Measurements from ENCODE around the gene PSTPIP2. TPM values are rescaled to one million over a fixed set of nuclear protein-coding genes. Genes with fewer than 3 reads are reported as not detected.

The PSTPIP2 gene
- total and polyA plus RNA-seq, 2 of the 8 experiments (the other 6 are each of a cell fraction or from before 2014, with no cell fraction given) = 1.8 to 2.4 TPM

- Histone ChIP-seq H2AFZ (ENCODE audit: low read length) (no peak overlapping the region), H2AK5ac (ENCODE audit: low read depth, low read length) (no peak overlapping the region), H4K91ac (replicated peaks; ENCODE audit: insufficient read length, low read length) (no peak overlapping the region), H4K8ac (ENCODE audit: extremely low read depth, insufficient read depth, low read length) (no peak overlapping the region), H2BK15ac (ENCODE audit: low read length) (no peak overlapping the region), H3K4me2 (ENCODE audit: insufficient read depth in 1 of 2, low read depth in 2 of 2, low read length in 2 of 2) (no peak overlapping the region), H3K56ac (replicated peaks; ENCODE audit: insufficient read length, low read depth, low read length) (no peak overlapping the region), H3K18ac (ENCODE audit: extremely low read depth, low read length) (no peak overlapping the region), H3K4me1 (replicated peaks in 1 of 4; ENCODE audit: control insufficient read depth in 3 of 4, insufficient read depth in 4 of 4, low read length in 3 of 4) (peaks cover 0 to 4% (median 0%) of the 10 kb centered on the region in 4 experiments; a peak in 1 of 7 replicates), H3K23me2 (ENCODE audit: low read depth, low read length) (no peaks in the 10 kb centered on the region), H4K20me1 (replicated peaks in 1 of 2; ENCODE audit: control insufficient read depth in 1 of 2, insufficient read depth in 2 of 2, low read length in 2 of 2) (no peaks in the 10 kb centered on the region), H4K5ac (ENCODE audit: insufficient read length, low read depth, low read length) (no peak overlapping the region), H3K23ac (ENCODE audit: insufficient read length) (no peak overlapping the region), H2BK20ac (ENCODE audit: low read length) (no peak overlapping the region), H3K9me3 (ENCODE audit: insufficient read depth in 2 of 2, low read depth in 1 of 2, low read length in 1 of 2) (no peaks in the 10 kb centered on the region; a peak in 1 of 4 replicates), H3K14ac (ENCODE audit: insufficient read length) (no peak overlapping the region), H3K36me3 (ENCODE audit: control insufficient read depth in 2 of 4, insufficient read depth in 4 of 4, low read length in 3 of 4) (no peaks in the 10 kb centered on the region), H2BK5ac (ENCODE audit: low read depth, low read length) (no peak overlapping the region), H3K4ac (replicated peaks; ENCODE audit: insufficient read length, low read depth, low read length) (no peak overlapping the region), H2BK120ac (replicated peaks; ENCODE audit: low read depth, low read length) (no peak overlapping the region), H3K4me3 (ENCODE audit: extremely low read depth in 1 of 4, insufficient read depth in 2 of 4, low read depth in 3 of 4, low read length in 4 of 4) (no peak overlapping the region), H3K79me1 (ENCODE audit: low read depth, low read length) (no peaks in the 10 kb centered on the region), H3K27ac (ENCODE audit: low read depth, low read length) (no peak overlapping the region), H3K27me3 (replicated peaks in 1 of 4; ENCODE audit: control insufficient read depth in 3 of 4, extremely low read depth in 1 of 4, insufficient read depth in 3 of 4, low read length in 3 of 4) (no peaks in the 10 kb centered on the region), H2BK12ac (ENCODE audit: low read depth, low read length) (no peak overlapping the region), H3K79me2 (ENCODE audit: control insufficient read depth in 1 of 2, insufficient read depth in 2 of 2, low read length in 2 of 2) (no peaks in the 10 kb centered on the region), H3K9ac (replicated peaks in 1 of 4; ENCODE audit: extremely low read depth in 1 of 4, low read depth in 3 of 4, low read length in 3 of 4) (no peak overlapping the region)
- POLR2A ChIA-PET (ENCODE audit: partially characterized antibody) = no interaction called here
- no peak for DNase-seq (ENCODE audit: low read depth in 1 of 2, low spot score in 2 of 2)
- WGBS, 2 experiments (ENCODE audit: extremely low coverage in 1 of 2, insufficient coverage in 1 of 2, insufficient read length in 1 of 2, insufficient replicate concordance in 2 of 2, low coverage in 1 of 2, low lambda C conversion rate in 2 of 2, missing lambda C conversion rate in 1 of 2) = 93% methylated on average over 1 of the region's 1 CpG; no CpG with 5 or more reads in 1 of the 2 experiments
- TF ChIP-seq CBX8 (IDR thresholded peaks at IDR 0.05; ENCODE audit: borderline replicate concordance, low read depth, low read length) (no peak), CHD2 (IDR thresholded peaks at IDR 0.05; ENCODE audit: low read length) (no peak), SIRT6 (IDR thresholded peaks at IDR 0.05; ENCODE audit: low read length) (no peak), JUND (IDR thresholded peaks at IDR 0.05; ENCODE audit: low read length) (no peak)
- CTCF ChIA-PET (ENCODE audit: partially characterized antibody) = no interaction called here
- no peak for FAIRE-seq
Measured at GRCh38 chr18:46001074-46001473, 71.0 kb downstream of the PSTPIP2 start.
